Kidney tubule cell (primary cell): ENCODE results near the gene MIX23.

Experiments used
- DNase-seq: peaks from one replicate; pipeline ENCODE4 v3.0.0-alpha.2; 2018; ENCODE audit warnings: low spot score

MIX23 gene

GRCh38 chr3:122351612-122352011 is 31.4 kb downstream of the MIX23 start:
- no peak for DNase-seq

GRCh38 chr3:122350814-122351418 is 32.1 kb downstream of the MIX23 start:
- DNase-seq = peak; percentile 21

GRCh38 chr3:122349171-122349570 is 33.9 kb downstream of the MIX23 start:
- no peak for DNase-seq

- peak; percentile 37 for DNase-seq
These were observed 39.4 kb downstream of the MIX23 start for GRCh38 chr3:122343654-122344053.

GRCh38 chr3:122342803-122343202 is 40.2 kb downstream of the MIX23 start:
- no peak for DNase-seq

GRCh38 chr3:122332551-122332950 is 50.5 kb downstream of the MIX23 start:
- no peak for DNase-seq

- DNase-seq = no peak
These were observed 51.1 kb downstream of the MIX23 start for GRCh38 chr3:122331886-122332285.

- no peak for DNase-seq
These were observed 57.3 kb downstream of the MIX23 start for GRCh38 chr3:122325769-122326168.

GRCh38 chr3:122324871-122325323 is 58.1 kb downstream of the MIX23 start, which contains the start of gene CSTA:
CSTA (plus strand) TSS chr3:122325248; CDS start chr3:122325293, 45 bp downstream.
- no peak for DNase-seq

- DNase-seq = no peak
These were observed 60.6 kb downstream of the MIX23 start for GRCh38 chr3:122322095-122323075.

- peak; percentile 68 for DNase-seq
These were observed 64.4 kb downstream of the MIX23 start for GRCh38 chr3:122318620-122319019.

- DNase-seq = no peak
These were observed 66.7 kb downstream of the MIX23 start for GRCh38 chr3:122316368-122316767.

GRCh38 chr3:122315619-122316018 is 67.4 kb downstream of the MIX23 start:
- no peak for DNase-seq

- DNase-seq = peak; percentile 9
These were observed 68.7 kb downstream of the MIX23 start for GRCh38 chr3:122314228-122314876.

- no peak for DNase-seq
These were observed 69.8 kb downstream of the MIX23 start for GRCh38 chr3:122313281-122313680.

- DNase-seq = no peak
These were observed 70.2 kb downstream of the MIX23 start for GRCh38 chr3:122312826-122313225.

GRCh38 chr3:122310361-122310760 is 72.7 kb downstream of the MIX23 start:
- peak; percentile 64 for DNase-seq
